CD14-positive monocyte (primary cell): Measurements from ENCODE around the gene SIPA1L3. TPM values are rescaled to one million over a fixed set of nuclear protein-coding genes. Genes with fewer than 3 reads are reported as not detected.

Experiments
- DNase-seq, 3 donors: peaks; one replicate each; pipeline ENCODE4 v3.0.0-alpha.2; 2011 to 2022
- H2AFZ ChIP-seq: 2 replicates; pipeline ENCODE4 v1.6.0; 2012; ENCODE audit warnings: mild to moderate bottlenecking, low read depth, low read length, inconsistent platforms; ENCODE audit not compliant: insufficient read depth, poor library complexity, severe bottlenecking
- H3K27ac ChIP-seq, 2 donors: 1 replicate in 1 of 2; 2 replicates in 1 of 2; pipeline ENCODE4 v1.5.1; 2012 to 2013; ENCODE audit warnings: low read length in 2 of 2, control low read depth in 1 of 2, inconsistent platforms in 1 of 2, low read depth in 1 of 2, mild to moderate bottlenecking in 1 of 2
- H3K27me3 ChIP-seq, 2 donors: one replicate each; pipeline versions ENCODE4 v1.6.0 to v1.6.1; 2011 to 2013; ENCODE audit warnings: low read length in 2 of 2; ENCODE audit not compliant: control insufficient read depth in 2 of 2, insufficient read depth in 2 of 2
- H3K36me3 ChIP-seq, 2 donors: replicated peaks in 1 of 2; 1 replicate in 1 of 2; 2 replicates in 1 of 2; pipeline versions ENCODE4 v1.5.1 to v1.6.1; 2012 to 2013; ENCODE audit warnings: low read length in 2 of 2, control low read depth in 1 of 2, inconsistent platforms in 1 of 2, mild to moderate bottlenecking in 1 of 2; ENCODE audit not compliant: insufficient read depth in 2 of 2, control insufficient read depth in 1 of 2
- H3K4me1 ChIP-seq, 2 donors: 1 replicate in 1 of 2; 2 replicates in 1 of 2; pipeline versions ENCODE4 v1.5.1 to v1.6.1; 2012 to 2013; ENCODE audit warnings: low read length in 2 of 2, control low read depth in 1 of 2, inconsistent platforms in 1 of 2, mild to moderate bottlenecking in 1 of 2, moderate library complexity in 1 of 2; ENCODE audit not compliant: insufficient read depth in 2 of 2, control insufficient read depth in 1 of 2
- H3K4me2 ChIP-seq: replicated peaks from 2 replicates; pipeline ENCODE3; 2012; ENCODE audit warnings: low read length, moderate library complexity, mild to moderate bottlenecking; ENCODE audit not compliant: poor library complexity, severe bottlenecking; ENCODE audit errors: extremely low read depth
- H3K4me3 ChIP-seq, 3 experiments: fragments of 200-600 bp in 1 of 3; sonication (generic) in 1 of 3; replicated peaks in 1 of 3; 1 replicate in 2 of 3; 2 replicates in 1 of 3; pipeline ENCODE4 v1.5.1; 2011 to 2013; ENCODE audit warnings: low read length in 3 of 3, mild to moderate bottlenecking in 3 of 3, control low read depth in 2 of 3, low read depth in 2 of 3, inconsistent platforms in 1 of 3, moderate library complexity in 1 of 3
- H3K79me2 ChIP-seq: 2 replicates; pipeline ENCODE4 v1.6.0; 2012; ENCODE audit warnings: mild to moderate bottlenecking, control low read depth, inconsistent platforms, low read length, moderate library complexity; ENCODE audit not compliant: insufficient read depth
- H3K9ac ChIP-seq: 2 replicates; pipeline ENCODE4 v1.6.0; 2017; ENCODE audit warnings: low read length, mild to moderate bottlenecking; ENCODE audit not compliant: insufficient read depth, poor library complexity, severe bottlenecking
- H3K9me3 ChIP-seq, 2 donors: replicated peaks in 1 of 2; 1 replicate in 1 of 2; 2 replicates in 1 of 2; pipeline versions ENCODE4 v1.5.1 to v1.6.1; 2012 to 2013; ENCODE audit warnings: low read length in 2 of 2, control low read depth in 1 of 2; ENCODE audit not compliant: control insufficient read depth in 1 of 2, insufficient read depth in 1 of 2
- H4K20me1 ChIP-seq: 2 replicates; pipeline ENCODE4 v1.6.0; 2012; ENCODE audit warnings: mild to moderate bottlenecking, low read length, control low read depth, moderate library complexity; ENCODE audit not compliant: insufficient read depth
- H3K27ac Mint-ChIP-seq, 7 donors: one replicate each; pipeline ENCODE4 v1.8.0; 2020; ENCODE audit warnings: mild to moderate bottlenecking in 7 of 7, mixed read lengths in 7 of 7, moderate library complexity in 6 of 7, inconsistent platforms in 2 of 7
- H3K27me3 Mint-ChIP-seq, 3 donors: one replicate each; pipeline ENCODE4 v1.8.0; 2021 to 2022; ENCODE audit warnings: low read depth in 3 of 3, mild to moderate bottlenecking in 3 of 3, mixed read lengths in 3 of 3, moderate library complexity in 3 of 3, inconsistent platforms in 1 of 3
- H3K36me3 Mint-ChIP-seq, 2 donors: one replicate each; pipeline ENCODE4 v1.8.0; 2020; ENCODE audit warnings: mixed read lengths in 2 of 2, inconsistent platforms in 1 of 2, mild to moderate bottlenecking in 1 of 2
- H3K4me1 Mint-ChIP-seq: one replicate; pipeline ENCODE4 v1.8.0; 2020; ENCODE audit warnings: mild to moderate bottlenecking, mixed read lengths
- H3K4me3 Mint-ChIP-seq, 2 donors: one replicate each; pipeline ENCODE4 v1.8.0; 2020; ENCODE audit warnings: mild to moderate bottlenecking in 2 of 2, mixed read lengths in 2 of 2, moderate library complexity in 1 of 2
- H3K9me3 Mint-ChIP-seq, 7 donors: one replicate each; pipeline ENCODE4 v1.8.0; 2020 to 2022; ENCODE audit warnings: mixed read lengths in 7 of 7, mild to moderate bottlenecking in 6 of 7, moderate library complexity in 6 of 7, inconsistent platforms in 2 of 7
- CTCF ChIP-seq: fragments of 200-600 bp; IDR thresholded peaks from one replicate; pipeline ENCODE4 v1.8.0; 2022; ENCODE audit warnings: antibody characterized with exemption, mild to moderate bottlenecking
- WGBS: methylation state at CpG from one replicate; pipeline ENCODE4 v1.1.5; 2013; ENCODE audit warnings: missing lambda C conversion rate; ENCODE audit not compliant: insufficient coverage; 5-methylcytosine and 5-hydroxymethylcytosine counted together
- intact Hi-C, 2 donors: fragments of 100-400 bp; cut with micrococcal nuclease; formaldehyde crosslinking; loops; one replicate each; pipeline versions ENCODE4 v1.15.0 to v1.15.1; 2023
- polyA plus RNA-seq, 3 donors: library from polyadenylated mRNA; depleted of rRNA in 1 of 3; unstranded in 2 of 3; stranded (reverse) in 1 of 3; fragments of 300-500 nt in 2 of 3; fragments of >200 nt in 1 of 3; fragmentation: Illumina TruSeq in 2 of 3; gene quantifications; 1 replicate in 2 of 3; 2 replicates in 1 of 3; pipeline ENCODE4 v1.2.3, GENCODE V29; 2012 to 2021

The SIPA1L3 gene
- polyA plus RNA-seq, 3 donors, result 0.55 to 4.5 (median 0.99) TPM

GRCh38 chr19:37899453-37899852 lies 7.6 kb upstream of the SIPA1L3 start:
- Histone ChIP-seq H3K4me1 (no peaks in the 10 kb centered on the region), H3K4me3 (no peak overlapping the region), H3K36me3 (no peaks in the 10 kb centered on the region), H3K9me3 (no peaks in the 10 kb centered on the region), H4K20me1 (no peaks in the 10 kb centered on the region), H3K9ac (no peak overlapping the region), H3K79me2 (no peaks in the 10 kb centered on the region), H3K27me3 (no peaks in the 10 kb centered on the region), H3K4me2 (no peak overlapping the region), H2AFZ (no peak overlapping the region), H3K27ac (no peak overlapping the region)
- WGBS, result 100% methylated on average over 1 of the region's 1 CpG
- H3K4me3 Mint-ChIP-seq, result no peak overlapping the region
- no peaks in the 10 kb centered on the region for H3K9me3 Mint-ChIP-seq
- H3K27me3 Mint-ChIP-seq, result peaks cover 0 to 5% (median 3%) of the 10 kb centered on the region in 3 donors
- H3K36me3 Mint-ChIP-seq, result no peaks in the 10 kb centered on the region
- no peak overlapping the region for H3K27ac Mint-ChIP-seq
- no peak for DNase-seq
- no peak for TF ChIP-seq CTCF
- peaks cover 3% of the 10 kb centered on the region for H3K4me1 Mint-ChIP-seq
- intact Hi-C loops, result no loop called here

- Histone ChIP-seq H3K4me2 (no peak overlapping the region), H4K20me1 (no peaks in the 10 kb centered on the region), H3K9me3 (no peaks in the 10 kb centered on the region), H3K27me3 (no peaks in the 10 kb centered on the region), H3K36me3 (no peaks in the 10 kb centered on the region), H2AFZ (no peak overlapping the region), H3K4me3 (no peak overlapping the region), H3K79me2 (no peaks in the 10 kb centered on the region), H3K27ac (no peak overlapping the region), H3K4me1 (no peaks in the 10 kb centered on the region), H3K9ac (no peak overlapping the region)
- 59% methylated on average over 2 of the region's 2 CpGs for WGBS
- H3K27me3 Mint-ChIP-seq, result peaks cover 0 to 5% (median 3%) of the 10 kb centered on the region in 3 donors
- TF ChIP-seq CTCF, result no peak
- H3K4me1 Mint-ChIP-seq, result peaks cover 3% of the 10 kb centered on the region
- intact Hi-C loops, result loop anchor here (5.0 to 10.0 kb wide), 4 partner anchors 145 to 342 kb away; no protein-coding TSS in a partner anchor
- no peaks in the 10 kb centered on the region for H3K9me3 Mint-ChIP-seq
- DNase-seq, result no peak
- no peak overlapping the region for H3K4me3 Mint-ChIP-seq
- no peak overlapping the region for H3K27ac Mint-ChIP-seq
- H3K36me3 Mint-ChIP-seq, result no peaks in the 10 kb centered on the region
Observed at GRCh38 chr19:37899966-37900365, 7.0 kb upstream of the SIPA1L3 start.
